Heart right ventricle (tissue), 16 donors: Measurements from ENCODE around the gene TNNI2. TPM values are rescaled to one million over a fixed set of nuclear protein-coding genes. Genes with fewer than 3 reads are reported as not detected.

ENCODE experiments used
- ATAC-seq, 8 donors: fragments of 200-7000 bp; cut with Tn5 transposase; one replicate each; pipeline ENCODE4 v1.9.1; 2020; ENCODE audit warnings: mild to moderate bottlenecking in 8 of 8, moderate library complexity in 8 of 8, moderate number of reproducible peaks in 1 of 8
- DNase-seq, 2 donors: peaks; one replicate each; pipeline ENCODE4 v3.0.0-alpha.2; 2020
- H3K27ac ChIP-seq, 10 donors: fragments of 200-600 bp; sonication (generic) in 2 of 10; one replicate each; pipeline versions ENCODE4 v1.5.0 to v1.8.0; 2020 to 2022; ENCODE audit warnings: mild to moderate bottlenecking in 3 of 10
- H3K27me3 ChIP-seq, 7 donors: fragments of 200-600 bp; one replicate each; pipeline ENCODE4 v1.8.0; 2021 to 2022; ENCODE audit warnings: mild to moderate bottlenecking in 2 of 7
- H3K36me3 ChIP-seq, 9 donors: fragments of 200-600 bp; sonication (generic) in 1 of 9; one replicate each; pipeline versions ENCODE4 v1.5.0 to v1.8.0; 2020 to 2022; ENCODE audit warnings: mild to moderate bottlenecking in 2 of 9
- H3K4me1 ChIP-seq, 9 donors: fragments of 200-600 bp; sonication (generic) in 1 of 9; one replicate each; pipeline versions ENCODE4 v1.5.0 to v1.8.0; 2020 to 2022; ENCODE audit warnings: mild to moderate bottlenecking in 4 of 9
- H3K4me3 ChIP-seq, 10 donors: fragments of 200-600 bp; sonication (generic) in 2 of 10; one replicate each; pipeline versions ENCODE4 v1.5.0 to v1.8.0; 2020 to 2022; ENCODE audit warnings: mild to moderate bottlenecking in 7 of 10, moderate library complexity in 2 of 10
- H3K9me3 ChIP-seq, 11 donors: fragments of 200-600 bp in 10 of 11; sonication (generic) in 2 of 11; one replicate each; pipeline versions ENCODE4 v1.5.0 to v1.8.0; 2013 to 2022; ENCODE audit warnings: mild to moderate bottlenecking in 2 of 11, control low read depth in 1 of 11, moderate library complexity in 1 of 11
- WGBS, 2 donors: extraction: QIAGEN DNeasy Blood & Tissue Kit; methylation state at CpG; one replicate each; pipeline ENCODE4 v1.1.7; 2013; ENCODE audit warnings: inconsistent platforms in 1 of 2; 5-methylcytosine and 5-hydroxymethylcytosine counted together
- intact Hi-C, 10 donors: fragments of 100-400 bp; cut with DNase I; formaldehyde crosslinking; loops; one replicate each; pipeline versions ENCODE4 v1.11.1 to v1.14.2; 2022
- polyA plus RNA-seq, 2 donors: library from polyadenylated mRNA; stranded (reverse); fragments of 200-250 nt; gene quantifications; one replicate each; pipeline ENCODE4 v1.2.3, GENCODE V29; 2013
- total RNA-seq, 10 donors: library from RNA; stranded (reverse); fragmentation: NEBNext Ultra II Directional in 3 of 10; extraction: Animal tissue kit (Norgen Biotek cat#: 25700) in 3 of 10; gene quantifications; one replicate each; pipeline versions ENCODE4 v1.2.1 to v1.2.4, GENCODE V29; 2021 to 2023
- TF ChIP-seq, protein P1 (sequence below), 9 donors: fragments of 200-600 bp; sonication (generic) in 2 of 9; IDR thresholded peaks; one replicate each; pipeline versions ENCODE4 v1.5.0 to v1.8.0; 2021 to 2022; ENCODE audit warnings: antibody characterized with exemption in 9 of 9, mild to moderate bottlenecking in 5 of 9, moderate library complexity in 1 of 9
- donor health status: Arrhythmogenic right ventricular cardiomyopathy.
- donor health status: ischemic (EF 13 %, LVEDD 7.1; RV severe dilation, severe dysfunction).
- donor health status: healthy with polysubstance abuse.
- donor health status: DM: no; HTN: yes; CAD: no.
- donor health status: DM: no; HTN: no; CAD: no.
- donor health status: ischemic (EF 25% LVEDD 6.9; RV normal size, moderate dysfunction).
- donor health status: ischemic (EF 25% LVEDD 5.7; RV mildly dilated, moderate dysfunction).
- donor health status: healthy.
- donor health status: DM: yes; HTN: yes; CAD: no.
- donor health status: Ischemic cardiomyopathy.
- donor health status: ischemic (EF 35%, LVEDD 5.7; RV mildly dilated, moderate dysfunction).
- donor health status: nonischemic (EF 11% LVEDD 7.7; RV severe dilation, severe dysfunction).
- donor health status: DM: yes; HTN: yes; CAD: no.
- donor health status: PGD.
- donor health status: ischemic (EF 29% LVEDD 5.4; RV normal size, mild dysfunction).
- donor health status: nonischemic (EF 23%, LVEDD 6.1; RV moderate dilation, normal function).

Gene TNNI2
- total and polyA plus RNA-seq, 12 donors = 0.36 to 1.2 (median 0.55) TPM; not detected in 7

DNA sequence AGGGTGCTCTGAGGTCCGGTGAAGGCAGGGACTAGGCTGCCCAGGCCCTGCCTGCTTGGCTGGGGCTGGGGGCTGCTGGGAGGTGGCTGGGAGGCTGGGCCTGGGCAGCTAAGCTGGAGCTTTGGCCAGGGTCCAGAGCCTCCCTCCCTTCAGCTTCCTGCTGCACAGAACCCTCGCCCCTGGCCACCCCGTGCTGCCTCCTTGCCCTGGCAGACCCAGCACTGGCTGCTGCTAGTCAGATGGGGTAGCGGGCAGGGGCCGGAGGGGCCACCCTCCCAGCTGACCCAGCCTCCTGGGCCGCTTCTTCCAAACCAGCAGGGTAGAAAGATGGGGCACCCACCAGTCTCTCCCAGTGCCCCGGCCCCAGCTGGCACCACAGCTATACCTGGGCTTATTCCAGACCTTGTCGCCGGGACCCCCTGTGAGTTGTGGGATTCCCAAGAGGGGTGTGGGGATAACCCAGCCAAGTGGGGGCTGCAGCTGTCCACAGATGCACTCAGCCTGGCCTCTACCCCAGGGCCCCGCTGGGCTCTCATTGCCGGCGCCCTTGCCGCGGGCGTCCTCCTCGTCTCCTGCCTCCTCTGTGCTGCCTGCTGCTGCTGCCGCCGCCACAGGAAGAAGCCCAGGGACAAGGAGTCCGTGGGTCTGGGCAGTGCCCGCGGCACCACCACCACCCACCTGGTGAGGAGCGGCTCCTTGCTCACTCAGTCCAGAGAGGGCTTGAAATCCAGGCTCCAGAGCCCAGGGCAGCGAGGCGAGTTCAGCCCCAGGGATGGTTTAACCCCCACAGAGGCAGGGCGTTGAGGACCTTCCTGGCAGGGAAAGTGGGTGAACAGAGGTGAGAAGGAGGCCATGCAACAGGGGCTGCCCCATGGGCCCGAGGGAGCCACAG is 3.8 kb upstream of the TNNI2 start, which contains the start of gene SYT8:
TSS of gene SYT8 (plus strand) at position 212 of the 892 bp plus-strand sequence. CDS start at position 328, 116 bp downstream.
- Histone ChIP-seq H3K27ac (no peak within 1 kb of the TSS), H3K9me3 (no peaks in the 10 kb centered on the region), H3K4me1 (peaks cover 4 to 38% (median 21%) of the 10 kb centered on the region in 9 donors), H3K36me3 (no peaks in the 10 kb centered on the region), H3K27me3 (peaks cover 0 to 21% (median 12%) of the 10 kb centered on the region in 7 donors), H3K4me3 (no peak within 1 kb of the TSS)
- WGBS, 2 donors = 86 to 88% methylated on average over 26 of the region's 26 CpGs
- no peak for ATAC-seq
- TF ChIP-seq, protein P1, sequence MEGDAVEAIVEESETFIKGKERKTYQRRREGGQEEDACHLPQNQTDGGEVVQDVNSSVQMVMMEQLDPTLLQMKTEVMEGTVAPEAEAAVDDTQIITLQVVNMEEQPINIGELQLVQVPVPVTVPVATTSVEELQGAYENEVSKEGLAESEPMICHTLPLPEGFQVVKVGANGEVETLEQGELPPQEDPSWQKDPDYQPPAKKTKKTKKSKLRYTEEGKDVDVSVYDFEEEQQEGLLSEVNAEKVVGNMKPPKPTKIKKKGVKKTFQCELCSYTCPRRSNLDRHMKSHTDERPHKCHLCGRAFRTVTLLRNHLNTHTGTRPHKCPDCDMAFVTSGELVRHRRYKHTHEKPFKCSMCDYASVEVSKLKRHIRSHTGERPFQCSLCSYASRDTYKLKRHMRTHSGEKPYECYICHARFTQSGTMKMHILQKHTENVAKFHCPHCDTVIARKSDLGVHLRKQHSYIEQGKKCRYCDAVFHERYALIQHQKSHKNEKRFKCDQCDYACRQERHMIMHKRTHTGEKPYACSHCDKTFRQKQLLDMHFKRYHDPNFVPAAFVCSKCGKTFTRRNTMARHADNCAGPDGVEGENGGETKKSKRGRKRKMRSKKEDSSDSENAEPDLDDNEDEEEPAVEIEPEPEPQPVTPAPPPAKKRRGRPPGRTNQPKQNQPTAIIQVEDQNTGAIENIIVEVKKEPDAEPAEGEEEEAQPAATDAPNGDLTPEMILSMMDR (IDR thresholded peaks at IDR 0.05) = no peak
- intact Hi-C loops = loop anchor here in 6 of 10 donors (2.0 to 5.0 kb wide), 5 partner anchors 47 to 318 kb away; partner anchors contain the start of gene CTSD (in 1 of the 6)
- DNase-seq = peak in 1 of 2 donors; percentile 13

DNA sequence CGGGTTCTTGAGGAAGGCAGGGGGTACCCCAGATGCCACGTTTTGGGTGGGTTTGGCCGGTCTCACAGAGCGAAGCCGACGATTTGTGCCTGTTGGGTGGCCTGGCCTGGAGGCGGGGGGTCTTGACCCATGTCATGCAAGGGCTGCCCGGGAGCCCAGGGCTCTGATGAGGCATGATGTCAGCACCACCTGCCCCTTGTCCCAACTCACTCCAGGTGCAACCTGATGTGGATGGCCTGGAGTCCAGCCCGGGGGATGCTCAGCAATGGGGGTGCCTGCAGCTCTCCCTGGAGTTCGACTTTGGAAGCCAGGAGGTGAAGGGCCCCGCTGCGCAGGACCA is 3.1 kb upstream of the TNNI2 start:
- Histone ChIP-seq H3K9me3 (no peaks in the 10 kb centered on the region), H3K27ac (no peak overlapping the region), H3K27me3 (peaks cover 0 to 17% (median 10%) of the 10 kb centered on the region in 7 donors), H3K36me3 (no peaks in the 10 kb centered on the region), H3K4me3 (no peak overlapping the region), H3K4me1 (peaks cover 4 to 41% (median 21%) of the 10 kb centered on the region in 9 donors)
- DNase-seq (peak in 1 of 2 donors; percentile 11), ATAC-seq (no peak)
- intact Hi-C loops = loop anchor here in 7 of 10 donors (2.0 to 5.0 kb wide), 5 partner anchors 47 to 319 kb away; no protein-coding TSS in a partner anchor
- TF ChIP-seq, protein P1 (IDR thresholded peaks at IDR 0.05) = no peak
- WGBS, 2 donors = 89 to 97% methylated on average over 12 of the region's 12 CpGs

DNA sequence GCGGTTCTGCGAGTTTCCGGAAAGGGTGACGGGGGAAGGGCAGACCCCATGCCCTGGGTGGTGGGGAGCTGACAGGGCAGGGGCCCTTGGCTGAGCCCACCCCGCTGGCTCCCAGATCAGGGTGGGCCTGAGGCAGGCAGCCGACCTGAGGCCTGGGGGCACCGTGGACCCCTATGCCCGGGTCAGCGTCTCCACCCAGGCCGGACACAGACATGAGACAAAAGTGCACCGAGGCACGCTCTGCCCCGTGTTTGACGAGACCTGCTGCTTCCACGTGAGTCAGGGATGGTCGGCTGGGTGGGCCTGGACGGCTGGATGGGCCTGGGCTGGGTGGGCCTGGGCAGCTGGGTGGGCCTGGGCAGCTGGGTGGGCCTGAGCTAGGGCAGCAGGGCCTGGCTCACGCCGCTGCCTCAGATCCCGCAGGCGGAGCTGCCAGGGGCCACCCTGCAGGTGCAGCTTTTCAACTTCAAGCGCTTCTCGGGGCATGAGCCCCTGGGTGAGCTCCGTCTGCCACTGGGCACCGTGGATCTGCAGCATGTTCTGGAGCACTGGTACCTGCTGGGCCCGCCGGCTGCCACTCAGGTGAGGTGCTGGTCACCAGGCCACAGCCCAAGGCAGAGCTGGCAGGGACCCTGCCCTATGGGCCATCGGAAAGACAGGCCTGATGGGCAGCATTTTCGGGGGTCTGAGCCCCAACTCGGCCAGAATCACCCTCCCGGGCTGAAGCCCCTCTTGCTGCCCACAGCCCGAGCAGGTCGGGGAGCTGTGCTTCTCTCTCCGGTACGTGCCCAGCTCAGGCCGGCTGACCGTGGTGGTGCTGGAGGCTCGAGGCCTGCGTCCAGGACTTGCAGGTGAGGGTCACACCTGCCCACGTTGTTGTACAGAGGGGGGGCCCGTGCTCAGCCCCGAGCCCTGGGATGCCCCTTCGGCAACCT is 2.5 kb upstream of the TNNI2 start:
- DNase-seq (peak in 1 of 2 donors; percentile 17), ATAC-seq (no peak)
- Histone ChIP-seq H3K4me3 (no peak overlapping the region), H3K9me3 (no peaks in the 10 kb centered on the region), H3K36me3 (no peaks in the 10 kb centered on the region), H3K27ac (no peak overlapping the region), H3K27me3 (peaks cover 0 to 11% (median 5%) of the 10 kb centered on the region in 7 donors), H3K4me1 (peaks cover 4 to 41% (median 21%) of the 10 kb centered on the region in 9 donors)
- intact Hi-C loops = loop anchor here in 6 of 10 donors (2.0 to 5.0 kb wide), 5 partner anchors 46 to 319 kb away; no protein-coding TSS in a partner anchor
- TF ChIP-seq, protein P1 (IDR thresholded peaks at IDR 0.05) = no peak
- 91 to 94% methylated on average over 43 of the region's 43 CpGs for WGBS, 2 donors
